Ishikawa (cell line): ENCODE results near the gene WASHC4.

Source experiments
- CEBPB ChIP-seq: IDR thresholded peaks from 2 replicates; pipeline ENCODE4 v1.6.1; 2012
- CREB1 ChIP-seq: IDR thresholded peaks from 2 replicates; pipeline ENCODE4 v1.6.1; 2012; ENCODE audit warnings: low read depth
- EGR1 ChIP-seq: IDR thresholded peaks from 2 replicates; pipeline ENCODE4 v1.6.1; 2012
- EP300 ChIP-seq: IDR thresholded peaks from 2 replicates; pipeline ENCODE4 v1.6.1; 2012; ENCODE audit warnings: borderline replicate concordance
- FOXM1 ChIP-seq: IDR thresholded peaks from 2 replicates; pipeline ENCODE4 v1.6.1; 2012; ENCODE audit warnings: low read depth, borderline replicate concordance
- MAX ChIP-seq: IDR thresholded peaks from 2 replicates; pipeline ENCODE4 v1.6.1; 2012
- RAD21 ChIP-seq: IDR thresholded peaks from 2 replicates; pipeline ENCODE4 v1.6.1; 2012; ENCODE audit warnings: low read depth
- REST ChIP-seq: IDR thresholded peaks from 2 replicates; pipeline ENCODE4 v1.6.1; 2012; ENCODE audit warnings: low read depth, mild to moderate bottlenecking
- TAF1 ChIP-seq: IDR thresholded peaks from 2 replicates; pipeline ENCODE4 v1.6.1; 2012; ENCODE audit warnings: low read depth, mild to moderate bottlenecking
- TCF12 ChIP-seq: IDR thresholded peaks from 2 replicates; pipeline ENCODE4 v1.6.1; 2012; ENCODE audit warnings: low read depth
- TEAD4 ChIP-seq: IDR thresholded peaks from 2 replicates; pipeline ENCODE4 v1.6.1; 2012
- USF1 ChIP-seq: IDR thresholded peaks from 2 replicates; pipeline ENCODE4 v1.6.1; 2012
- YY1 ChIP-seq: IDR thresholded peaks from 2 replicates; pipeline ENCODE4 v1.6.1; 2012; ENCODE audit warnings: low read depth
- ZBTB7A ChIP-seq: IDR thresholded peaks from 2 replicates; pipeline ENCODE4 v1.6.1; 2012; ENCODE audit warnings: low read depth

GRCh38 chr12:105194947-105195346 is 87.4 kb downstream of the WASHC4 start:
- no peak for TF ChIP-seq ZBTB7A
- TF ChIP-seq MAX = no peak
- TF ChIP-seq REST = no peak
- TF ChIP-seq CEBPB = no peak
- TF ChIP-seq EGR1 = no peak
- no peak for TF ChIP-seq TEAD4
- TF ChIP-seq EP300 = no peak
- no peak for TF ChIP-seq USF1
- TF ChIP-seq FOXM1 = no peak
- no peak for TF ChIP-seq TAF1
- no peak for TF ChIP-seq RAD21
- no peak for TF ChIP-seq CREB1
- TF ChIP-seq TCF12 = no peak
- TF ChIP-seq YY1 = no peak
